Measurements from ENCODE around the gene NDST1. TPM values are rescaled to one million over a fixed set of nuclear protein-coding genes. Genes with fewer than 3 reads are reported as not detected.

Gene NDST1
- total and polyA plus RNA-seq, 8 donors: 52.2 to 100 (median 71.3) TPM

DNA sequence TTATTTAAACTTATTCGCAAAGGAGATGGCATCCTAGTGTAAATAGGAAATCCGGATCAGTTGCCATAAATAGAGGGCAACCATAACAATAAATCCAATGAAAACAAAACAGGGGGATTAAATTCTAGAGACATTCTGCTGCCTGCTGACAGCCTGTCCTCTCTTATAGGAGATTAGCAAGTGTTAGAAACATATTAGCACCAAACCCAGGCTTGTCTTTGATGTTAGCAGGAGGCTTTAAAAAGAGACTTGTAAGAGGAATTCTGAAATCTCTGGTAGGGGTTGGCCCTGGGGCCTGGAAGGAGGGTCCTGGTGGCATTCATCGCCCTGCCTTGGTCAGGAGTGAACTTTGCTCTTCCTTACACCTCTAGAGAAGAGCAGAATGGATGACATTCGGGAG lies 21.6 kb downstream of the NDST1 start:
- intact Hi-C loops (cut with DNase I): loop anchor here in 1 of 2 donors (10.0 kb wide), 1 partner anchor 65 kb away; no protein-coding TSS in a partner anchor
- DNase-seq (no peak), ATAC-seq (no peak)
- Histone ChIP-seq H3K4me1 (peaks cover 0 to 35% of the 10 kb centered on the region in 2 donors), H3K27me3 (no peaks in the 10 kb centered on the region), H3K4me3 (no peak overlapping the region), H3K9me3 (no peaks in the 10 kb centered on the region), H3K36me3 (peaks cover 0 to 63% of the 10 kb centered on the region in 2 donors), H3K27ac (peak overlapping the region in 1 of 2 donors; percentile 29)
- TF ChIP-seq, protein P1, sequence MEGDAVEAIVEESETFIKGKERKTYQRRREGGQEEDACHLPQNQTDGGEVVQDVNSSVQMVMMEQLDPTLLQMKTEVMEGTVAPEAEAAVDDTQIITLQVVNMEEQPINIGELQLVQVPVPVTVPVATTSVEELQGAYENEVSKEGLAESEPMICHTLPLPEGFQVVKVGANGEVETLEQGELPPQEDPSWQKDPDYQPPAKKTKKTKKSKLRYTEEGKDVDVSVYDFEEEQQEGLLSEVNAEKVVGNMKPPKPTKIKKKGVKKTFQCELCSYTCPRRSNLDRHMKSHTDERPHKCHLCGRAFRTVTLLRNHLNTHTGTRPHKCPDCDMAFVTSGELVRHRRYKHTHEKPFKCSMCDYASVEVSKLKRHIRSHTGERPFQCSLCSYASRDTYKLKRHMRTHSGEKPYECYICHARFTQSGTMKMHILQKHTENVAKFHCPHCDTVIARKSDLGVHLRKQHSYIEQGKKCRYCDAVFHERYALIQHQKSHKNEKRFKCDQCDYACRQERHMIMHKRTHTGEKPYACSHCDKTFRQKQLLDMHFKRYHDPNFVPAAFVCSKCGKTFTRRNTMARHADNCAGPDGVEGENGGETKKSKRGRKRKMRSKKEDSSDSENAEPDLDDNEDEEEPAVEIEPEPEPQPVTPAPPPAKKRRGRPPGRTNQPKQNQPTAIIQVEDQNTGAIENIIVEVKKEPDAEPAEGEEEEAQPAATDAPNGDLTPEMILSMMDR (IDR thresholded peaks at IDR 0.05): no peak

DNA sequence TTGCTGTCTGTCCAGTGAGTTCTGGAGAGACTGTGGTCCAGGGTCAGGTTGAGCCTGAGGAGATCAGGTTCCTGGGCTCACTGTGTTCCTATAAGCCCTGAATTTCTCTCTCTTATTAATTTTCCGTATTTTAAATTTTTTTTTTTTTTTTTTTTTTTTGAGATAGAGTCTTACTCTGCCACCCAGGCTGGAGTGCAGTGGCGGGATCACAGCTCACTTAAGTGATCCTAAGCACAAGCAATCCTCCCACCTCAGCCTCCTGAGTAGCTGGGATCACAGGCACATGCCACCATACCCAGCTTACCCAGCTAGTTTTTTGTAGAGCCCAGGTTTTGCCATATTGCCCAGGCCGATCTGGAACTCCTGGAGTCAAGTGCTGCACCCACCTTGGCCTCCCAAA lies 22.5 kb downstream of the NDST1 start:
- intact Hi-C loops (cut with DNase I): no loop called here

DNA sequence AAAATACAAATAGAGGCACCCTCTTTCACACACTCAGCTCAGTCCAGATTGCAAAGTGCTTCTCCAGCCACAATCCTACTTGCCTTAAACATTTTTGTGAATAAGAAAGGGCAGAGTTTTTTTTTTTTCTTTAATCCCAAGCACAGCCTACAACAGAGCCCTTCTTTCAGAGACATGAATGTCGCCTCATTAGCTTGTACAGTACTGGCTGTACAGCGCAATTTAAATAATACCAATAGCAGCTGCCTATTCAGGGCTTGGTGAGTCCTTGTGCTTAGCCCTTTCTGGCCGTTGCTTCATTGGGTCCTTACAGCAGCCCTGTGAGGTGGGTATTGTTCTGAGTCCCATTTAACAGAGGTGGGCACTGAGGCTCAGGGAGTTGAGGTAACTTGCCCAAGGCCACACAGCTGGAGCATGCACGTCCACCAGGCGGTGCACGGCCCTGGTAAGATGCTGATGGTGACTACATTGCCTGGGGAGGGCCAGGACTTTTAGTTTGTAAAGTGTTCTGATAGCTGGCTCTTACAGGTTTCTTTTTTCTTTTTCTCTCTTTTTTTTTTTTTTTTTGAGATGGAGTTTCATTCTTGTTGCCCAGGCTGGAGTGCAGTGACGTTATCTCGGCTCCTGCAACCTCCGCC lies 23.1 kb downstream of the NDST1 start:
- intact Hi-C loops (cut with DNase I): no loop called here
- no peak for ATAC-seq
- Histone ChIP-seq H3K9me3 (no peaks in the 10 kb centered on the region), H3K4me3 (no peak overlapping the region), H3K4me1 (peaks cover 0 to 30% of the 10 kb centered on the region in 2 donors), H3K36me3 (peaks cover 4 to 78% of the 10 kb centered on the region in 2 donors), H3K27me3 (no peaks in the 10 kb centered on the region), H3K27ac (no peak overlapping the region)
- DNase-seq: no peak
- TF ChIP-seq, protein P1 (IDR thresholded peaks at IDR 0.05): no peak

More for the DNA sequence above, 22.5 kb downstream of the NDST1 start:
- no peak for DNase-seq
- Histone ChIP-seq H3K4me1 (peaks cover 0 to 34% of the 10 kb centered on the region in 2 donors), H3K36me3 (peaks cover 0 to 72% of the 10 kb centered on the region in 2 donors), H3K27me3 (no peaks in the 10 kb centered on the region), H3K9me3 (no peaks in the 10 kb centered on the region), H3K4me3 (no peak overlapping the region), H3K27ac (peak overlapping the region in 1 of 2 donors; percentile 29)
- no peak for ATAC-seq
- TF ChIP-seq, protein P1 (IDR thresholded peaks at IDR 0.05): no peak

- Histone ChIP-seq H3K4me1 (peaks cover 0 to 24% of the 10 kb centered on the region in 2 donors), H3K36me3 (peaks cover 5 to 84% of the 10 kb centered on the region in 2 donors), H3K4me3 (no peak overlapping the region), H3K9me3 (no peaks in the 10 kb centered on the region), H3K27ac (no peak overlapping the region), H3K27me3 (no peaks in the 10 kb centered on the region)
- TF ChIP-seq, protein P1 (IDR thresholded peaks at IDR 0.05): no peak
- no peak for ATAC-seq
- intact Hi-C loops (cut with DNase I): no loop called here
- no peak for DNase-seq
Observed at GRCh38 chr5:150531686-150532085, 23.8 kb downstream of the NDST1 start.

DNA sequence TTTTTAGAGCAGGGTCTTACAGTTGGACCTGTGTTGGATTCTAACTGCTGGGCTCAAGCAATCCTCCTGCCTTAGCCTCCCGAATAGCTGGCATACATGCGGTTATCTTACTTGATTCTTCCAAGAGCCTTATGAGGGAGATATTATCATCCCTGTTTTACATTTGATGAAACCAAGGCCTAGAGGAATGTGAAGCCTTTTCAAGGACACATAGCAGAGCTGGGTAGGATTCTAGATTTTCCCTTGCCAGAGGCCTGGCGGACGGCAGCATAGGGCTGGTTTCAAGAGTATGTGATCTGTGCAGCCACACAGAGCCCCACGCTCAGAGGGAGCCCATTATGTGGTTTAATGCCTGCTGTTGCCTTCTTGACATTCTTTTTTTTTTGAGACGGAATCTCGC lies 24.2 kb downstream of the NDST1 start:
- intact Hi-C loops (cut with DNase I): no loop called here
- H3K4me3 ChIP-seq: no peak overlapping the region
- peaks cover 0 to 20% of the 10 kb centered on the region in 2 donors for H3K4me1 ChIP-seq
- TF ChIP-seq, protein P1 (IDR thresholded peaks at IDR 0.05): no peak
- ATAC-seq (no peak), DNase-seq (no peak)
- no peak overlapping the region for H3K27ac ChIP-seq
- H3K36me3 ChIP-seq: peaks cover 5 to 84% of the 10 kb centered on the region in 2 donors
- no peaks in the 10 kb centered on the region for H3K27me3 ChIP-seq
- no peaks in the 10 kb centered on the region for H3K9me3 ChIP-seq
